Muscle of leg (tissue), 11 donors: Measurements from ENCODE around the gene THRB. TPM values are rescaled to one million over a fixed set of nuclear protein-coding genes. Genes with fewer than 3 reads are reported as not detected.

Source experiments
- DNase-seq: peaks from one replicate; pipeline ENCODE4 v3.0.0; 2013
- H3K27ac ChIP-seq: one replicate; pipeline ENCODE4 v1.5.1; 2013; ENCODE audit warnings: mild to moderate bottlenecking, low read length, control low read depth
- H3K27me3 ChIP-seq: one replicate; pipeline ENCODE4 v1.6.1; 2013; ENCODE audit warnings: low read length; ENCODE audit not compliant: control insufficient read depth, insufficient read depth
- H3K36me3 ChIP-seq: one replicate; pipeline ENCODE4 v1.6.1; 2013; ENCODE audit warnings: low read length; ENCODE audit not compliant: control insufficient read depth, insufficient read depth
- H3K4me1 ChIP-seq: one replicate; pipeline ENCODE4 v1.6.1; 2013; ENCODE audit warnings: low read length; ENCODE audit not compliant: control insufficient read depth, insufficient read depth
- H3K4me3 ChIP-seq: one replicate; pipeline ENCODE4 v1.5.1; 2013; ENCODE audit warnings: low read length, control low read depth
- H3K9me3 ChIP-seq: replicated peaks from 2 replicates; pipeline ENCODE4 v1.6.1; 2013; ENCODE audit warnings: low read depth, low read length; ENCODE audit not compliant: control insufficient read depth
- WGBS: methylation state at CpG from one replicate; pipeline ENCODE4 v1.1.5; 2013; ENCODE audit warnings: missing lambda C conversion rate; ENCODE audit not compliant: insufficient coverage; 5-methylcytosine and 5-hydroxymethylcytosine counted together
- polyA plus RNA-seq, 8 donors: library from polyadenylated mRNA; unstranded; fragments of 120-200 nt; gene quantifications; one replicate each; pipeline versions ENCODE4 v1.2.1 to v1.2.3, GENCODE V29; 2013; ENCODE audit warnings: inconsistent platforms in 1 of 8, low replicate concordance in 1 of 8; ENCODE audit not compliant: insufficient read length in 8 of 8, insufficient read depth in 1 of 8
- total RNA-seq: library from RNA; stranded (reverse); fragments of 120-200 nt; gene quantifications from one replicate; pipeline ENCODE4 v1.2.4, GENCODE V29; 2013

The THRB gene
- total and polyA plus RNA-seq, 9 donors: 0.33 to 3.1 (median 1.7) TPM

DNA sequence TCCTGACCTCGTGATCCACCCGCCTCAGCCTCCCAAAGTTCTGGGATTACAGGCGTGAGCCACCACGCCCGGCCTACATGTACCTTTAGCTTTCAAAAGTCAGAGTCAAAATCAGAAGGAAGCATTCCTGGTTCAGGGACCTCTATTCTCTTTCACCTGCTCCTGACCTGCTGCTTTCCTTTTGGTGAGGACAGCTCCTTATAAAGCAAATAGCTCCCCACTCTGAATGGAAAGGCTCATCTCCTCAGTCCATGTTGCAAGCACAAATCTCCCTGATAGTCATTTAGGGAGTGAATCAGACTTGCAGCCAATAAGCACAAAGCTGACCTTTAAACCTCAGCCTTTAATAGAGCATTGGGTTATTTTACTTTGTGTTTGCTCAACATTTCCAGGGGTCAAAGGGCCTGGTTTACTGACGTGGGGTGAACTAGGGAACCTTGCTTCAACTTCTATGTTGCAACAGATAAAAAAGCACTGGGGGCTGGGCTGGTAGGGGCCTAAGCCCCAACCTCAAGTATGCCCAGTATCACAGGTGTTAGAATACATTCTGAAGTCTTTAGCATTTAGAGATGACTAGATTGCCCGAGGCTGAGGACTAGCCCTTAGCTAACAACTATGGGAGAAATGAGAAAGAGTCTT is 43.1 kb downstream of the THRB start:
- Histone ChIP-seq H3K36me3 (no peaks in the 10 kb centered on the region), H3K27me3 (no peaks in the 10 kb centered on the region), H3K4me3 (no peak overlapping the region), H3K9me3 (no peaks in the 10 kb centered on the region), H3K27ac (no peak overlapping the region), H3K4me1 (no peaks in the 10 kb centered on the region)
- 87% methylated on average over 6 of the region's 7 CpGs for WGBS
- DNase-seq: no peak

DNA sequence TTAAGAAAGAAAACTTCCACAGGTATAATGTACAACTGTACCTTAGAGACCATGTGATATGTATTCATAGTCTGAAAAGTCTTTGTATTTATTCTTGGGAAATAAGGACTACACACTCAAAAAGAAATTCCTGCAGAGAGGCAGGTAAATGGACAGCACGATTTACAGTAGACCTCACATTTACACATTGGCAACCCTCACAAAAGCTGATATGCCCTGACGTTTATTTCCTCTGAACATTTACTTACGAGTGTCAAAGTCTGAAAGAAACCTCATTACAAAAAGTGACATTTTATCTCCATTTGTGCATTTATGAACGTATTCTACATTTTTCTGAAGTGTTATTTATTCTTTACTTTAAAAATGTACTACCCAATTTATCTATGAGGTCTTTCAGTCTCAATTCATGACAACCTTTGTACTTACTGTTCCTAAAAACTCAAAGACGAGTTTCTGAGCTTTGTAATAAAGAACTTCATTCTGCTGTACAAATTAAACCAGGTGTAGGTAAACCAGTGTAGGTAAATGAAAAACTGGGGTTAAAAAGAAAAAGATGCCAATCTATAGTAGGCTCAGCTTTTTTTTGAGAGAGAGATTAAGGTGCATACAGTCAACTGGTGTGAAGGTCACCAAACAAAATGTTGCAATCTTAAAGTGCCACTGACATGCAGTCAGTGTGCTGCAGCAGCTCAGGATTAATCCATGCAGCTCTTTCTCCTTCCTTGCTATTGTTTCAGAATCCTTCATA is 44.3 kb downstream of the THRB start:
- H3K27me3 ChIP-seq: no peaks in the 10 kb centered on the region
- H3K36me3 ChIP-seq: no peaks in the 10 kb centered on the region
- H3K4me3 ChIP-seq: no peak overlapping the region
- no peak overlapping the region for H3K27ac ChIP-seq
- H3K4me1 ChIP-seq: no peaks in the 10 kb centered on the region
- DNase-seq: no peak
- WGBS: no CpG with 5 or more reads among the region's 5 CpGs
- no peaks in the 10 kb centered on the region for H3K9me3 ChIP-seq

DNA sequence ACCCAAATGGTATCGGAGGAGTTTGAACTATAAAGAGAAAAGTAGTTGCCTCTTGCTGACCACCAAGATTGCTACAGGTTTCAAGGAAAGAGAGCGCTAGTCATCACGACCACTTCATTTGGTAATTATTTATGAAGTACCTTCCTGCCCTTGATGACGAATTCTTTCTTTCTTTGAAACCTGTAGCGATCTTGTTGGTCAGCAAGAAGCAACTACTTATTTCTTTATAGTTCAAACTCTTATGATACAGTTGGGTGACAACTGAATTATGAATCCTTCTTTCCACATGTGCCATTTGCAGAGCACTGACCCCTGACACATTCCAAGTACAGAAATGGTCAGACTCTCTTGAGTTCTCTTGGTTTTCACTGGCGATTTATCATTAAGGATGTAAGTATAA is 46.8 kb downstream of the THRB start:
- no peaks in the 10 kb centered on the region for H3K36me3 ChIP-seq
- no peaks in the 10 kb centered on the region for H3K27me3 ChIP-seq
- H3K4me1 ChIP-seq: no peaks in the 10 kb centered on the region
- H3K27ac ChIP-seq: no peak overlapping the region
- no CpG with 5 or more reads among the region's 6 CpGs for WGBS
- H3K4me3 ChIP-seq: no peak overlapping the region
- no peaks in the 10 kb centered on the region for H3K9me3 ChIP-seq
- DNase-seq: no peak

DNA sequence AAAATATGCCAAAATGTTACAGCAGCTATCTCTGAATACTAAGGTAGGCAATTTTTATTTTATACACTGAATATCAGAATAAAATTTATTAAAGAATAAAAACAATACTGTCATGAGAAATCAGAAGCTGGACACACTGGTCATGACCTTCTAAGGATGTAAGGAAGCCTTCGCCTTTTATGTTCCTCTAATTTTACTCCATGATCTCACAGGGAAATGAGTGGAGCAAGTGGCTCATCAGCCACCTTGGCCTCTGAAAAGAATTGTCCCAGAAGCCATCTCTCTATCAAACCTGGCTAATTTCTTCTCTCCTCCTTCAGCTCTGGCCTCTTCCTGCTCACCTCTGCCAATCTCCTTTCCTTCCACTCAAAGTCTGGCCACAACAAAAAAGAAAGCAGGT is 48.6 kb downstream of the THRB start:
- no peak overlapping the region for H3K4me3 ChIP-seq
- WGBS: 80% methylated on average over 1 of the region's 1 CpG
- DNase-seq: no peak
- no peak overlapping the region for H3K27ac ChIP-seq
- H3K9me3 ChIP-seq: no peaks in the 10 kb centered on the region
- H3K27me3 ChIP-seq: no peaks in the 10 kb centered on the region
- no peaks in the 10 kb centered on the region for H3K36me3 ChIP-seq
- no peaks in the 10 kb centered on the region for H3K4me1 ChIP-seq

DNA sequence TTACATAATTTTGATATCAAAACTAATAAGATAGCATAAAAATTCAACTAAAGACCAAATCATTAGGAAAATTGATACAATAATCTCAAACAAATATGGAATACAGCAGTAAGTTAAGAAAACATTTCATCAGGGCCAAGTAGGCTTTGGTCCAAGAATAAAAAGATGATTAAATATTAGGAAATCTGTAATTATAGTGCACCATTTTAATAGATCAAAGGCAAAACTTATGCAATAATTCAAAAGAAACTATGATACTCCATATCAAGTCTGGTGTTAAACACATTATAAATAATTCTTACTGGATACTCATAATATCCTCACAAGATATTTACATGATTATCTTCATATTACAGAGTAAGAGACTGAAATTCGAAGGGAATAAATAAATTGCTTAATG is 51.2 kb downstream of the THRB start:
- no peak overlapping the region for H3K27ac ChIP-seq
- no CpG with 5 or more reads among the region's 1 CpG for WGBS

DNA sequence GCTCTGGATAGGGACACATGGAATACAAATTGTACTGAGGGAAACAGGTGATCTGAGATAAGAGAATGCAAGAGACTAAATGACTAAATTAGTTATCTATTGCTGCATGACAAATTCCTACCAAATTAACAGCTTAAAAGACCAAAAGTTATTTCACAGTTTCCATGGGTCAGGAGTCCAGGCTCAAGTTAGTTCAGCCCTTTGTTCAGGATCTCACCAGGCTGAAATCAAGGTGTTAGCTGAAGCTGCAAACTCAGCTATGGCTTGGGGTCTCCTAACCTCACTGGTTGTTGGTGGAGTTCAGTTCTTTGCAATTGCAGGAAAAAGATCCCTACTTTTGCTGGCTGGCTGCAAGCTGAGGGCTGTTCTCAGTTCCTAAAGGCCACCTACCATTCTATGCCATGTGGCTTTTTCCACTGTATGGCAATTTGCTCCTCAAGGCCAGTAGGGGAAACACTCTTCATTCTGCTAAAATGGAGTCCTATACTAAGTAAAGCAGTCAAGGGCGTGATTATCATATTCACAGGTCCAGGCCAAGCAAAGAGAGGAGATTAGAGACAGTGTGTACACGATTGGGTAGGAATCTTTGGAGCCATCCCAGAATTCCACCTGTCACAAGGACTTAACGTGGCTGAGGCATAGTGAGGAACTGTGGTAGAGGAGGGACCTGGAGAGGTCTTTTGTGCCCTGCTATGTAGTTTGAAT is 53.7 kb downstream of the THRB start:
- 79% methylated on average over 2 of the region's 3 CpGs for WGBS
- no peak for DNase-seq
- H3K27me3 ChIP-seq: no peaks in the 10 kb centered on the region
- no peak overlapping the region for H3K27ac ChIP-seq
- H3K36me3 ChIP-seq: no peaks in the 10 kb centered on the region
- no peak overlapping the region for H3K4me3 ChIP-seq
- no peaks in the 10 kb centered on the region for H3K9me3 ChIP-seq
- no peaks in the 10 kb centered on the region for H3K4me1 ChIP-seq

More for the DNA sequence above, 51.2 kb downstream of the THRB start:
- no peak overlapping the region for H3K4me3 ChIP-seq
- no peak for DNase-seq
- H3K36me3 ChIP-seq: no peaks in the 10 kb centered on the region
- no peaks in the 10 kb centered on the region for H3K4me1 ChIP-seq
- no peaks in the 10 kb centered on the region for H3K27me3 ChIP-seq
- H3K9me3 ChIP-seq: no peaks in the 10 kb centered on the region

DNA sequence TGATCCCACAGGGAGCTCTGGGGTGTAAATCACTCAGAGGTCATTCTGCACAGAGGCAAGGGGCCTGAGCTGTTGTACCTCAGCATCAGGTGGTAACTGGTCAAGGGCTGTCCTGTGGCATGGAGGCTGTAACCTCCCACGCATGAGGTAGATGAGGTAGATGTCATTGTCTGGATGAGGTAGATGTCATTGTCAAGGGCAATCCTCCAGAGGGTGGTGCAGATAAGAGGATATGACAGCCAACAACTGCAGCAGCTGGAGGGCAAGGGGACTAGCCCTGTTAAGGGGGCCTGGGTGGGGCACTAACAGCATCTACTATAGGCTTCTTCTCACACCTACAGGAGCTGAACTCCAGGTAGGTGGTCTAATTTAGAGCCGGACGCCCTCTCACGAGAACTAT is 55.6 kb downstream of the THRB start:
- WGBS: 100% methylated on average over 1 of the region's 4 CpGs
- no peak overlapping the region for H3K4me3 ChIP-seq
- no peak overlapping the region for H3K27ac ChIP-seq
- no peaks in the 10 kb centered on the region for H3K9me3 ChIP-seq
- no peak for DNase-seq
- H3K4me1 ChIP-seq: no peaks in the 10 kb centered on the region
- no peaks in the 10 kb centered on the region for H3K36me3 ChIP-seq
- no peaks in the 10 kb centered on the region for H3K27me3 ChIP-seq

DNA sequence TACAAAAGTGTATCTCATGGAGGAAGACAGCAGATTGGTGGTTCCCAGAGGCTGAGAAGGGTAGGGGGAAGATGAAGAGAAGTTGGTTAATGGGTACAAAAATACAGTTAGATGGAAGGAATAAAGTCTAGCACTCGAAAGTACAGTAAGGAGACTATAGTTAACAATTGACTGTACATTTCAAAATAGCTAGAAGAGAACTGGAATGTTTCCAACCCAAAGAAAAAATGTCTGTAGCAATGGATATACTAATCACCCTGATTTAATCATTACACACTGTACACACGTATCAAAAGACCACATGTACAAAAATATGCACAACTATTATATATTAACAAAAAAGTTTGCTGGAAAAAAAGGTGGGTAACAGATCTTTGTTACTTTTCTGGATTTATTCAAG is 57.3 kb downstream of the THRB start:
- H3K36me3 ChIP-seq: no peaks in the 10 kb centered on the region
- DNase-seq: no peak
- H3K27ac ChIP-seq: no peak overlapping the region
- no peaks in the 10 kb centered on the region for H3K9me3 ChIP-seq
- WGBS: no CpG with 5 or more reads among the region's 2 CpGs
- H3K27me3 ChIP-seq: no peaks in the 10 kb centered on the region
- H3K4me3 ChIP-seq: no peak overlapping the region
- no peaks in the 10 kb centered on the region for H3K4me1 ChIP-seq

DNA sequence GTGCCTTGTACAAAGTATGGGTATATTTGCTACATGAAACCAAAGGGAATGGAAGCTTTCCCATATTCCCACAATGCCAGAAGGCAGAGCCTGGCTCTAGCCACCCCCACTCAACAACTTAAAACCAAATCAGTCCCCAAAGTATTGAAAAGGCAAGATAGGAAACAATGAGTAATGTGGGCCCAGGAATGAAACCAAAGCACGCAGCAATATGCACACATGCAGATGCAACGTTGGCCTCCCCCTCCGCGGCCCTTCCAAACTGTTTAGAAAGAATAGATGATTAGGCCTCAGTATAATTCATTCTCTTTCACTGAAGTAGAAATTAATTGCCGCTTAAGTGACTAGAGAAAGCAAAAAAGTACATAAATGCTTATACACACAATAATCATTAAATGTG is 59.1 kb downstream of the THRB start:
- Histone ChIP-seq H3K27me3 (no peaks in the 10 kb centered on the region), H3K36me3 (no peaks in the 10 kb centered on the region), H3K27ac (no peak overlapping the region), H3K4me3 (no peak overlapping the region), H3K4me1 (no peaks in the 10 kb centered on the region), H3K9me3 (no peaks in the 10 kb centered on the region)
- whole genome bisulfite sequencing: no CpG with 5 or more reads among the region's 5 CpGs
- no peak for DNase-seq

DNA sequence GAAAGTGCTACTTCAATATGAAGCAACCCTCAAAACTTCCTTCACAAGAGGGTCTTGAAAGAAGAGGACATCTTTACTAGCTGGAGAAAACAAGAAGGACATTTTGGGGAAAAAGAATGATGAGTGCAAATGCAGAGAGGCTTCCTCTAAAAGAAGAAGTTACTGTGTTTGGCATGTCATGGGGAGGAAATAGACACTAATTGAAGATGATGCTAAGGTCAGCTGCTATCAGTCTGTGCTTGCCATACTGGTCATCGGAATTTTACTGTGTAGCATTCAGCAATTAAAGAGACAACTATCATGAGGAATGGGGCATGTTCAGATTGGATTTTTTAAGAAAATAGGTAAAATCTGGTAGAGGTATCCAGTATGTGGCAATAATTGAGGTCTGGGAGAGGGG is 60.0 kb downstream of the THRB start:
- Histone ChIP-seq H3K36me3 (no peaks in the 10 kb centered on the region), H3K9me3 (no peaks in the 10 kb centered on the region), H3K4me1 (no peaks in the 10 kb centered on the region), H3K4me3 (no peak overlapping the region), H3K27me3 (no peaks in the 10 kb centered on the region), H3K27ac (no peak overlapping the region)
- no peak for DNase-seq
- 89% methylated on average over 1 of the region's 1 CpG for WGBS
